ENCODE data around the gene PPP1R3G. TPM values are rescaled to one million over a fixed set of nuclear protein-coding genes. Genes with fewer than 3 reads are reported as not detected.

Gene PPP1R3G
- total and polyA plus RNA-seq, 2 of the 4 experiments (the other 2 are of a cell fraction) = 0.10 to 0.18 TPM

GRCh38 chr6:5087389-5087788 lies 2.2 kb downstream of the PPP1R3G start:
- Histone ChIP-seq H4K5ac (ENCODE audit: low read depth, low read length) (no peak overlapping the region), H3K27ac (ENCODE audit: insufficient read depth, low read length) (no peak overlapping the region), H2BK20ac (ENCODE audit: low read depth, low read length) (no peak overlapping the region), H3K9me3 (ENCODE audit: control insufficient read depth, insufficient read depth, low read length) (no peaks in the 10 kb centered on the region; the same call in 1 of the 2 replicates), H3K56ac (ENCODE audit: extremely low read depth, insufficient read depth, low read length) (no peak overlapping the region), H4K91ac (ENCODE audit: insufficient read depth, low read depth, low read length) (no peak overlapping the region), H2BK5ac (ENCODE audit: low read depth, low read length, poor library complexity, severe bottlenecking) (no peak overlapping the region), H3K4me2 (ENCODE audit: low read depth, low read length) (no peak overlapping the region), H2BK15ac (ENCODE audit: low read depth, low read length) (no peak overlapping the region), H3K36me3 (ENCODE audit: control insufficient read depth, insufficient read depth, low read length) (no peaks in the 10 kb centered on the region), H3K79me1 (ENCODE audit: low read depth in 1 of 2, low read length in 2 of 2) (no peaks in the 10 kb centered on the region), H3K9me1 (ENCODE audit: insufficient read depth, low read length) (peaks cover 5% of the 10 kb centered on the region; the same call in 1 of the 2 replicates), H2AK9ac (replicated peaks; ENCODE audit: low read depth, low read length, poor library complexity) (no peak overlapping the region), H2BK120ac (ENCODE audit: low read depth, low read length) (no peak overlapping the region), H4K20me1 (ENCODE audit: insufficient read depth, low read length) (no peaks in the 10 kb centered on the region; the same call in 1 of the 2 replicates), H3K14ac (replicated peaks; ENCODE audit: low read depth, low read length) (no peak overlapping the region), H3K9ac (ENCODE audit: low read depth, low read length) (no peak overlapping the region), H3K4ac (ENCODE audit: low read depth, low read length) (no peak overlapping the region), H3K23ac (ENCODE audit: low read depth, low read length) (no peak overlapping the region), H3K4me3 (ENCODE audit: insufficient read depth, low read depth, low read length) (no peak overlapping the region), H3K27me3 (ENCODE audit: control insufficient read depth, insufficient read depth, low read length) (peaks cover 46% of the 10 kb centered on the region), H2AK5ac (ENCODE audit: low read depth, low read length) (no peak overlapping the region), H3K18ac (ENCODE audit: low read depth, low read length) (no peak overlapping the region), H3K4me1 (ENCODE audit: control insufficient read depth, insufficient read depth, low read length) (peaks cover 8% of the 10 kb centered on the region), H2AFZ (replicated peaks; ENCODE audit: low read length, poor library complexity) (no peak overlapping the region), H4K8ac (ENCODE audit: low read depth in 2 of 2, low read length in 2 of 2) (no peak overlapping the region)
- dilution Hi-C loops (cut with HindIII; ENCODE audit: low sequenced_read_pairs, unreplicated experiment) = no loop called here
- ATAC-seq (ENCODE audit: low read depth) (no peak), DNase-seq (no peak)
- in situ Hi-C loops (cut with MboI; ENCODE audit: low sequenced_read_pairs) = no loop called here
- intact Hi-C loops (cut with micrococcal nuclease) = no loop called here
- no TSS peak for BruUV-seq (replicated peaks)
- POLR2A ChIA-PET (ENCODE audit: unreplicated experiment) = no interaction called here
- CTCF ChIA-PET = no interaction called here
- TF ChIP-seq ELK1 (IDR thresholded peaks at IDR 0.05; ENCODE audit: borderline replicate concordance, low read depth, low read length) = no peak
- no peak for TF ChIP-seq CEBPB (IDR thresholded peaks at IDR 0.05; ENCODE audit: low read depth, low read length)
- TF ChIP-seq FOS (IDR thresholded peaks at IDR 0.05; ENCODE audit: low read depth, low read length) = no peak
- WGBS, 2 experiments (ENCODE audit: extremely low coverage in 2 of 2, insufficient read length in 1 of 2) = 86% methylated on average over 10 of the region's 19 CpGs; no CpG with 5 or more reads in 1 of the 2 experiments

All from IMR-90 (cell line).